NCI-H2171 (cell line): Measurements from ENCODE around the gene ZNF30.
A peak's percentile ranks its signal among the peaks of the same experiment; 100 is the strongest.
"Not testable (repeated sequence)": the region's sequence is repeated elsewhere in the genome, so short reads cannot be mapped to it uniquely, and the experiment has no call there.

ENCODE experiments used
- DNase-seq: peaks from one replicate; lab custom pipeline; 2025; lab: John Stamatoyannopoulos, UW

The ZNF30 gene

GRCh38 chr19:34960103-34960805, 33.6 kb downstream of the ZNF30 start:
- DNase-seq, result no peak

DNA sequence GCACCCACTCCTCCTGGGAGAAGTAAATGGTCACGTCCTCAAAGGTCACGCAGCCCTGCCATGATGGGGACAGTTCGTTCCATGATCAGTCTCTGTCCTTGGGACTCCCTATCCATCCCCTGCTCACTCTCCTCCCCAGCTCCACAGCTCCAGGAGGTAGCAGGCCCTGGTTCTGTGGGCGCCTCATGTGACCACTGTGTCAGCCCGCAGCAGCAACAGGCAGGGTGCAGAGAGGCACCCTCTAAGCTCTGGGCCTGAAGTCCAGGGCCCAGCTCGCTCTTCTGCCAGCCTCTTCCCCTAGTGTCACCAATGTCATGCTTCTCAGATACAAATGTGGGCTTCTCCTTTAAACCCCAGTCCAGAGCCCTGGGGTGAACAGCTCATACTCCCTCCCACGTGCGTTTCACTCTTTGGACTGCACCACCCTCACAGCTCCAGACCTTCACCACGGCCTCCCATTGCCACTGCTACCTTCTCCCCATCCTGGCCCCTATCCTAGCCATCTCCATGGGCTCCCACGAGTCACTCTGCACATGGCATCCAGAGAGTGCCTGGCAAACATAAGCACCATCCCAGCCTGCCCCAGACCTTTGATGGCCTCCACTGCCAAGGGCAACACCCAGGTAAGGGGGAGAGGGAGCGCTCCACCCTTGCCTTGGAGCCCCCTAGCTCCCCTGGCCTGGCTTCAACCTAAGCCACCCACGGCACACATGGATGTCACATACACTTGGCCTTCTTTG, 34.4 kb downstream of the ZNF30 start:
- no peak for DNase-seq

DNA sequence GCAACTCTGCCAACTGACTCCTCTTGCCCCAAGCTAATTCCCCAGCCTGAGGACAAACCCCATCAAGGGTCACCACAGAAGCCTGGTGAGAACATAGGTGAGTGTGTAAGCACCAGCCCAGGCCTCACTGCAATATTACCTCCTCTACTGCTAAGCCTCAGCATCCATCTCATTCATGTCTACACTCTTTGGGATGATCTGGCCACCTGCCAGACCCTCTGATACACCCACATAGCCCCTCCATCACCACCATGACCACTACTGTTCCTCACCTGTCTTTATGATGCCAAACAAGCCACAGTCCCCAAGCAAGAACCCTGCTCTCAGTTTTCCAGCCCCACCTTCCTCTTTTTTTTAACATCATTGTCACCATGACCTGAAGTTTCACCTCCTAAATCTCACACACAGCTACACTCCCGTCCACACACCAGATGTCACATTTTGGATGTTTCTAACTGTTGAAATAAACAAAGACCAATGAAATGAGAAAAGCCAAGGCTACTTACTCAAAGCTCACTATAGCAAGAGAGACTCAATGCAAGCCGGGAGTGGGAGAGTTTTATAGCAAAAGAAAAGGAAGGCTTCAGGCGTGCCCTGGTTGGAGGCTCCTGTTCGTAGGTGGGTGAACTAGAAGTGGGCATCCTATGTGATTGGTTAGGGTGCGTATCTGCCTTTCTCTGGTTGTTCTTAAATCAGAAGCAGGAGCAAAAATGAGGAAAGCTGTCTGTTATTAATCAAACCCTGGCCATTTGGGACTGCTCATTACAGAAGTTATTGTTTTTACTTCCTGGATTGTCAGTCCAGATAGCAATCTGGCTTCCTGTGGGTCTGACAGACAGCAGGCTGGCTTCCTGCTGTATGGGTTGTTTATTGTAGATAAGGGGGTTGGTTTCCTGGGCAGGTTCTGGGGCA, 35.3 kb downstream of the ZNF30 start:
- DNase-seq, result no peak

DNA sequence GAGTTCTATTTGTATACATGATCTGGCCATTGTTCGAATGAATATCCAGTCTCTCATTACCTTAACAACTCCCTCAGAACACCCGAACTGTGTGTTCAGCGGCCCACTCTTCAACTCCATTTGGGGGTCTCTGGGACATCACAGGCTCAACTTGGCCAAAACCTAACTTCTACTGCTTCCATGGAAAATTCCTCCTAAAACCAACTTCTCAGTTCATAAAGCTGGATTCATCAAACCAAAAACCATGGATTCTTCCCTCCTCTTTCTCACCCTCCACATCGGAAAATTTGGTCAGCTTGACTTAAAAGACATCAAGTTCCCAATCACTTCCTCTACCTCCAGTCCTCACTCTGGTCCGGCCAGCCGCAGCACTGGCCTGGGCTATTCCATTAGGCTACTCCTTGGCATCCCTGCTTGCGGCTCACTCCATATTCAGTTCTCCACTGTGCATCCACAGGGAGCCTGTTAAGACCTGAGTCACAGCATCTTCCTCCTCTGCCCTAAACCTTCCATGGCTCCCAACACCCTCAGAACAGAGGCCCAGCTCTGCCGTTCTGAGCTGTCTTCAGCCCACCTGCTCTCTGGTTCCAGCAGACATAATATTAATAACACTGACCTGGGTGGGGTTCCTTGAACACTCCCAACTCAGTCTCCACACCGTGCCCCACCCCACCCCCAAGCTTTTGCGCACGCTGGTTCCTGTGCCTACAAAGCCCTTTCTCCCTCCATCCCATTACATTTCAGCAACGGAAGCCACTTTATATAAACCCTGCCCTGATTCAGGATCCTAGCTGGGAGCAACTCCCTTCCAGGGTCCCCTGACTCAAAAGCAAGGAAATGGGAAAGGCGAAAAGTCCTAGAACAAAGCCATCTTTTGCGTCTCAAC, 36.2 kb downstream of the ZNF30 start:
- DNase-seq, result no peak

DNA sequence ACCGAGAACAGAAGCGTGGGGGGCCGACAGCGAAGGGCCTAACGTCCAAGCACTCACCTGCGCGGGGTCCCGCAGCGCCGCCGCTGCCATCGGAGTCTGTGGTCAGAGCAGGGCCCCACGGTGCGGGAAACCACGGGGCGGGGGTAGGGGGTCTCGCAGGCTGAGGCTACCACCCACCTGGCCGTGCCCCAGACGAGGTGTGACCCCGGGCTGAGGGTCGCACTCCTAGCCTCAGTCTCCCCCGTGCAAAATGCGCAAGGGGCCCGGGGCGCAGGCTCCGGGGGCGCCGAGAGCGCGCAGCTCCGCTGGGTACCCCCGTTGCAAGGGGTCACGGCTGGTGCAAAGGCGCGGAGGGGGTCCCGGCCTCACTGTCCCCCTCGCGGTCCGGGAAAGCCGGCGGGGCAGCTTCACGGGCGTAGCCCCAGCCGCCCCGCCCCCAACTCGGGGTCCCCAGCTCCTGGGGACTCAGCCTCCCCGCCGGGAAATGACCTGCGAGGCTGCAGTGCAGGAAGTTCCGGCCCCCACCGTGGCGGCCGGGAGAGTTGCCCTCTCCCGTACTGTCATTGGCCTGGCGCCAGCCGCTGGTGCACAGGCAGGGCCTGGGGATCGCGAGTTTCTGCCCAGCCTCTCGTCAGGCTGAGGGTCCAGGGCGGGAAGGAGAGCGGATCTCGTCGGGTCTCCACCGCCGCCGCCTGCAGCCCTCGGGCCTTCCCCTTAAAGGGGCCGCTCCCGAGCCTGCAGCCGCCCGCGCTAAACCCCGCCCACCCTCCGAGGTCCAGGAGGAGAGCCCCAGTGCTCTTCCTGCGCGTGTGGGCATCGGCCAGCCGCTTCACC, 37.1 kb downstream of the ZNF30 start, which contains the start of gene ZNF792:
Gene ZNF792 (minus strand): TSS at position 657 of the 834 bp plus-strand sequence. CDS start 567 bp downstream, at position 90.
- peak; percentile 16 for DNase-seq

- no peak for DNase-seq
Measured at GRCh38 chr19:34964598-34964997, 37.9 kb downstream of the ZNF30 start.

DNA sequence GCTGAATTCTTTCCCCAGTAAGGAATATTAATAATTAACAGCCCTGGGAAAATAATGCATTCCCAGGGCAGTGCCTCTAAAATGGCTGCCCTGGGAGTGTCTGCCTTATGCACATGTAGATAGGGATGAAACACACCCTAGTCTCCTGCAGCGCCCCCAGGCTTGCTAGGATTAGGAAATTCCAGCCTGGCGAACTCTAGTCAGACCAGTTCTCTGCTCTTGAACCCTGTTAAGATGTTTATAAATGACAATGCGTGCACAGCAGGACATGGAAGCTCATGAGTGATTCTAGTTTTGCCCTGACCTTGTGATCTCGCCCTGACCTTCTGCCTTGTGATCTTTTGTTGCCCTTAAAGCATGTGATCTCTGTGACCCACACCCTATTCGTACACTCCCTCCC, 38.8 kb downstream of the ZNF30 start:
- DNase-seq, result not testable (repeated sequence)

GRCh38 chr19:34967551-34967950, 40.8 kb downstream of the ZNF30 start:
- no peak for DNase-seq

DNA sequence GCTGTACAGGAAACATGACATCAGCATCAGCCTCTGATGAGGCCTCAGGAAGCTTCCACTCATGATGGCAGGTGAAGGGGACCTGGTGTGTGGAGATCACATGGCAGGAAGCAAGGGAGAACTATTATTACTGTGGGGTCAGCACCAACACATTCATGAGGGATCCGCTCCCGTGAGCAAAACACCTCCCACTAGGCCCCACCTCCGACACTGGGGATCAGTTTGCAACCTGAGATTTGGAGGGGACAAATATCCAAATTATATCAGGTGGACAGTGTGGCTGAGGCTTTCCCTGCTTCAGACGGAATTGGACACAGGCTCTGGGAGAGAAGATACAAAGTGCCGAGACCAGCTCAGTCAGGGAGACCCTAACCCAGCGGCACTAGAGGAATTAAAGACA, 43.0 kb downstream of the ZNF30 start:
- DNase-seq, result no peak

DNA sequence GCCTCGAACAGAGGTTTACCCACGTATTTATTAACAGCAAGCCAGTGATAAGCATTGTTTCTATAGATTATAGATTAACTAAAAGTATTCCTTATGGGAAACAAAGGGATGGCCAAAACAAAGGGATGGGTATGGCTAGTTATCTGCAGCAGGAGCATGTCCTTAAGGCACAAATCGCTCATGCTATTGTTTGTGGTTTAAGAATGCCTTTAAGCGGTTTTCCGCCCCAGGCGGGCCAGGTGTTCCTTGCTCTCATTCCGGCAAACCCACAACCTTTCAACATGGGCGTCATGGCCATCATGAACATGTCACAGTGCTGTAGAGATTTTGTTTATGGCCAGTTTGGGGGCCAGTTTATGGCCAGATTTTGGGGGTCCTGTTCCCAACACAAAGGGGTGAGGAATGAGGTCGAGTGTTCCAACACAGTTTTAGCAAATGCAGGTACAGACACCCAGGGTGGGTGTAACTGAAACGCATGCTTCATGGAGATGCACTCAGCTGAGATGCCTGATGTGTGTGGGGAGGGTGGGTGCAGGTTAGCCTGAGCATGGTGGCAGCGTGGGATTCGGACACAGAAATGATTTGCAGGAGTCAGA, 43.6 kb downstream of the ZNF30 start:
- DNase-seq, result not testable (repeated sequence)

GRCh38 chr19:34972163-34972705, 45.5 kb downstream of the ZNF30 start:
- no peak for DNase-seq

- no peak for DNase-seq
Measured at GRCh38 chr19:34974646-34975045, 47.9 kb downstream of the ZNF30 start.

- DNase-seq, result no peak
Measured at GRCh38 chr19:34975056-34975455, 48.4 kb downstream of the ZNF30 start.

DNA sequence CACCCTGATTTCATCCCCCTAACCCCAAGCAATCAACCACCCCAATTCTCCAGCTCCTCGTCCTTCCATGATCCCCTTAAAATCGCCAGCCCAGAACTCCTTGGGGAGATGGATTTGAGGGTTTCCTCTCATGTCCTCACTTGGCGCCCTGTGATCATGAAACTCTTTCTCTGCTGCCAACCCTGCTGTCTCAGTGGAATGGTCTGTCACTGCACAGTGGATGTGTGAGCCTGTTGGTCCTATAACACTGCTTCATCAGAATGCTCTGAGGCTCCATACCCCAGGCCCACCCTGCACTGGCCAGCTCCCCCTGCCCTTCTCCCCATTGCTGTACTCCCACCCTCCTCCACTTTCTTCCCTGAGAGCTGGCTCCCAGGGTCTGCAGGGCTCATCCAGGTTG, 49.9 kb downstream of the ZNF30 start:
- no peak for DNase-seq

DNA sequence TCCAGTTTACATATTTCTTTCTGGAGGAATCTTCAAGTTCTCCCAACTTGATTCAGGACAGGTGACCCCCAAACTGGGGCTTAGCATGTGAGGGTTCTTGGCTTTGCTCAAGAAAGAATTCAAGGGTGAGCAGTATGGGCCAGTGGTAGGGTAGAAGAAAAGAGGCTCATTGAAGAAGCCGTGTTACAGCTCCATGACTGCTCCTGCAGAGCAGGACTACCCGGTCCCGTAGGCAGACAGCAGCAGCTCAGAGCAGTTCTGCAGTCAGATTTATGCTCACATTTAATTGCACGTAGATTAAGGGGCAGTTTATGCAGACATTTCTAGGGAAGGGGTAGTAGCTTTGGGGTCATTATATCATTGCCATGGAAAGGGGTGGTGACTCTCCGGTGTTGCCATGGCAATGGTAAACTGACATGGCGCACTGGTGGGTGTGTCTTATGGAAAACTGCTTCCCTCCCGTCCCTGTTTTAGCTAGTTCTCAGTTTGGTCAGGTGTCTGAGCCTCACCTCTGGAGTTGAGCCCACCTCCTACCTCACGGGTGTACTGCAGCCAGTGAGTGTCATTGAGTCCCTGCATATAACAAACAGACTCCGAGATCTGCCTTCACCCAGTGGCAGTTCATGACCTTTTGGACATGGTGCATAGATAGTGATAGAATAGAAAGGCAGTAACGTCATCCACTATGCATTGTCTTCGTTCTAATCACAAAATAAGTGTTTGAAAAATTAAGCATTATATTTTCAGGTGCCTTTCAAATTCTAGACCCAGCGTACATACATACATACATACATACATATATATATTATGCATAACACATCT, 53.3 kb downstream of the ZNF30 start:
- no peak for DNase-seq

- DNase-seq, result no peak
Measured at GRCh38 chr19:34982275-34982674, 55.6 kb downstream of the ZNF30 start.

DNA sequence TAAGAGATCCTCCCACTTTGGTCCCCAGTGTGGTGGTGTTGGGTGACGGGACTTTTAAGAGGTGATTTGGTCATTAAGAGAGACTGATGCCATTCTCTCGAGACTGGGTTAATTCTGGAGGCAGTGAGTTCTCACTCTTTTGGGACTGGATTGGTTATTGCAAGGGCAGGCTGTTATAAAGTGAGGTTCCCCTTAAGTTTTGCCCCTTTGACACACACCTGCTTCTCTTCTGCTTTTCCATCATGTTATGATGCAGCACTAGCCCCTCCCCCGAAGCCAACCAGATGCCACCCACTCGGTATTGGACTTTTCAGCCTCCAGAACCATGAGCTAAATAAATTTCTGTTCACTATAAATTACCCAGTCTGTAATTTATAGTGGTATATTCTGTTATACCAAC, 57.1 kb downstream of the ZNF30 start:
- DNase-seq, result no peak

- no peak for DNase-seq
Measured at GRCh38 chr19:34984287-34984686, 57.6 kb downstream of the ZNF30 start.
